Measurements from ENCODE around the gene ANXA11.

DNA sequence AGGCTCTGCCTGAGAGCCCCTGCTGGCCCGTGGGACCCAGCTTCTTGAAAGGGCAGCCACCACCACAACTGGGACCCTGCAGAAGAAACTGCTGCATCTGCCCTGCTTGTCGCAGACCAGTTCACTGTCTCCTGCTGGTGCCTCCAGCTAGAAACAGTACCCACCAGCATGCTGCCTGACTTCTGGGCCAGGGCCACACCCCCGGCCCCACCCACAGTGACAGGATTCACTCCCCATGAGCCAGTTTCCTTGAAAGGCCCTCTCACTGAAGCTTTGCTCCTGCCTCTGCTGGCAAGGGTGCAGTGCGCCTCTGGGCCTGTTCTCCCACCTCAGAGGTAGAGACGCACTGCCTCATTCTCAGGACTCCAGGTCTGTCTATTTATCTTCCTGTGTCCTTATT is 32.4 kb downstream of the ANXA11 start:
- TF ChIP-seq, protein P1, sequence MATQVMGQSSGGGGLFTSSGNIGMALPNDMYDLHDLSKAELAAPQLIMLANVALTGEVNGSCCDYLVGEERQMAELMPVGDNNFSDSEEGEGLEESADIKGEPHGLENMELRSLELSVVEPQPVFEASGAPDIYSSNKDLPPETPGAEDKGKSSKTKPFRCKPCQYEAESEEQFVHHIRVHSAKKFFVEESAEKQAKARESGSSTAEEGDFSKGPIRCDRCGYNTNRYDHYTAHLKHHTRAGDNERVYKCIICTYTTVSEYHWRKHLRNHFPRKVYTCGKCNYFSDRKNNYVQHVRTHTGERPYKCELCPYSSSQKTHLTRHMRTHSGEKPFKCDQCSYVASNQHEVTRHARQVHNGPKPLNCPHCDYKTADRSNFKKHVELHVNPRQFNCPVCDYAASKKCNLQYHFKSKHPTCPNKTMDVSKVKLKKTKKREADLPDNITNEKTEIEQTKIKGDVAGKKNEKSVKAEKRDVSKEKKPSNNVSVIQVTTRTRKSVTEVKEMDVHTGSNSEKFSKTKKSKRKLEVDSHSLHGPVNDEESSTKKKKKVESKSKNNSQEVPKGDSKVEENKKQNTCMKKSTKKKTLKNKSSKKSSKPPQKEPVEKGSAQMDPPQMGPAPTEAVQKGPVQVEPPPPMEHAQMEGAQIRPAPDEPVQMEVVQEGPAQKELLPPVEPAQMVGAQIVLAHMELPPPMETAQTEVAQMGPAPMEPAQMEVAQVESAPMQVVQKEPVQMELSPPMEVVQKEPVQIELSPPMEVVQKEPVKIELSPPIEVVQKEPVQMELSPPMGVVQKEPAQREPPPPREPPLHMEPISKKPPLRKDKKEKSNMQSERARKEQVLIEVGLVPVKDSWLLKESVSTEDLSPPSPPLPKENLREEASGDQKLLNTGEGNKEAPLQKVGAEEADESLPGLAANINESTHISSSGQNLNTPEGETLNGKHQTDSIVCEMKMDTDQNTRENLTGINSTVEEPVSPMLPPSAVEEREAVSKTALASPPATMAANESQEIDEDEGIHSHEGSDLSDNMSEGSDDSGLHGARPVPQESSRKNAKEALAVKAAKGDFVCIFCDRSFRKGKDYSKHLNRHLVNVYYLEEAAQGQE (IDR thresholded peaks at IDR 0.05; ENCODE audit: low read depth), result no peak
- no peak for TF ChIP-seq YY1 (IDR thresholded peaks at IDR 0.05; ENCODE audit: low read depth)

All from Ishikawa (cell line).